Activated CD8-positive, alpha-beta T cell treated with anti-CD3 and anti-CD28 coated beads for 36 hours (primary cell): ENCODE results near the gene RHEB. TPM values are rescaled to one million over a fixed set of nuclear protein-coding genes. Genes with fewer than 3 reads are reported as not detected.

Experiments
- ATAC-seq: fragments of 200-7000 bp; cut with Tn5 transposase; one replicate; pipeline ENCODE4 v1.10.0; 2021; ENCODE audit warnings: mild to moderate bottlenecking, moderate library complexity
- CTCF ChIA-PET: fragments of 350-600 bp; sonication (Branson Sonifier 250); formaldehyde crosslinking; loops from one replicate; lab custom pipeline; 2021; ENCODE audit warnings: antibody characterized with exemption; lab: Charles Lee
- POLR2A ChIA-PET: fragments of 350-600 bp; sonication (Branson Sonifier 250); formaldehyde crosslinking; loops from one replicate; lab custom pipeline; 2021; ENCODE audit warnings: antibody characterized with exemption; lab: Charles Lee
- DNase-seq: peaks from one replicate; pipeline ENCODE4 v3.0.0-alpha.2; 2020
- H3K27ac Mint-ChIP-seq: one replicate; pipeline ENCODE4 v1.8.0; 2021; ENCODE audit warnings: mild to moderate bottlenecking, mixed read lengths
- H3K27me3 Mint-ChIP-seq: one replicate; pipeline ENCODE4 v1.8.0; 2021; ENCODE audit warnings: mixed read lengths
- H3K36me3 Mint-ChIP-seq: one replicate; pipeline ENCODE4 v1.8.0; 2021; ENCODE audit warnings: low read depth, mixed read lengths
- H3K4me1 Mint-ChIP-seq: one replicate; pipeline ENCODE4 v1.8.0; 2021; ENCODE audit warnings: low read depth, mixed read lengths
- H3K4me3 Mint-ChIP-seq: one replicate; pipeline ENCODE4 v1.8.0; 2021; ENCODE audit warnings: mild to moderate bottlenecking, moderate library complexity, mixed read lengths
- H3K9me3 Mint-ChIP-seq: one replicate; pipeline ENCODE4 v1.8.0; 2021; ENCODE audit warnings: mixed read lengths
- intact Hi-C: fragments of 100-400 bp; cut with micrococcal nuclease; formaldehyde crosslinking; loops from one replicate; pipeline ENCODE4 v1.10.0; 2022
- microRNA-seq: library from miRNA; unstranded; fragments of <30 nt; microRNA quantifications from one replicate; pipeline ENCODE4 v1.2.0, GENCODE V29; 2022; ENCODE audit warnings: borderline microRNAs expressed, borderline replicate concordance
- total RNA-seq, 2 experiments: library from RNA; stranded (reverse); gene quantifications; one replicate each; pipeline ENCODE4 v1.2.3, GENCODE V29; 2021
- TF ChIP-seq, protein P1 (sequence below): fragments of 200-600 bp; IDR thresholded peaks from one replicate; pipeline ENCODE4 v1.8.0; 2022; ENCODE audit warnings: antibody characterized with exemption, mild to moderate bottlenecking

RHEB gene
- total RNA-seq, 2 experiments from 2014 or later: 42.0 to 42.6 TPM

DNA sequence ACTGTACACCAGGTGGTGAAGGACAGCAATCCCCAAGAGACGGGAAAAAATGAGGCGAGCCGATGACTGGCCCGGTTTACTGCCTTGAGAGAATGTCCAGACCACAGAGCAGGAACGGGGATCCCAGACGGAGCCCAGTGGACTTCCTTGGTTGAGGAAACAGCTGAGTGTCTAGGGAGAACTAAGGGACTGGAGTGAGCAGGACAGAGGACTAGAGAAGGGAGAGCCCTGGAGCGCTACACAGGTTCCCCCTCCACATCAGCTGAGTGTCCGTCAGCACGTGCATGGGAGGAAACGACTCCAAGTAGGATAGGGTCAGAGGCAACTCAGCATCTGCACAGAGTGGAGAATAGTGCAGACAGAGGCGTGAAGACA is 102.8 kb downstream of the RHEB start:
- ATAC-seq (no peak), DNase-seq (no peak)
- peaks cover 24% of the 10 kb centered on the region for H3K4me1 Mint-ChIP-seq
- H3K9me3 Mint-ChIP-seq: peaks cover 9% of the 10 kb centered on the region
- TF ChIP-seq, protein P1, sequence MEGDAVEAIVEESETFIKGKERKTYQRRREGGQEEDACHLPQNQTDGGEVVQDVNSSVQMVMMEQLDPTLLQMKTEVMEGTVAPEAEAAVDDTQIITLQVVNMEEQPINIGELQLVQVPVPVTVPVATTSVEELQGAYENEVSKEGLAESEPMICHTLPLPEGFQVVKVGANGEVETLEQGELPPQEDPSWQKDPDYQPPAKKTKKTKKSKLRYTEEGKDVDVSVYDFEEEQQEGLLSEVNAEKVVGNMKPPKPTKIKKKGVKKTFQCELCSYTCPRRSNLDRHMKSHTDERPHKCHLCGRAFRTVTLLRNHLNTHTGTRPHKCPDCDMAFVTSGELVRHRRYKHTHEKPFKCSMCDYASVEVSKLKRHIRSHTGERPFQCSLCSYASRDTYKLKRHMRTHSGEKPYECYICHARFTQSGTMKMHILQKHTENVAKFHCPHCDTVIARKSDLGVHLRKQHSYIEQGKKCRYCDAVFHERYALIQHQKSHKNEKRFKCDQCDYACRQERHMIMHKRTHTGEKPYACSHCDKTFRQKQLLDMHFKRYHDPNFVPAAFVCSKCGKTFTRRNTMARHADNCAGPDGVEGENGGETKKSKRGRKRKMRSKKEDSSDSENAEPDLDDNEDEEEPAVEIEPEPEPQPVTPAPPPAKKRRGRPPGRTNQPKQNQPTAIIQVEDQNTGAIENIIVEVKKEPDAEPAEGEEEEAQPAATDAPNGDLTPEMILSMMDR: no peak
- CTCF ChIA-PET: interaction anchor here (0.9 to 7.2 kb wide), 2 partner anchors 32 to 49 kb away, joined by 3 to 35 read pairs; no protein-coding TSS in a partner anchor
- intact Hi-C loops: no loop called here
- H3K36me3 Mint-ChIP-seq: peaks cover 2% of the 10 kb centered on the region
- H3K27ac Mint-ChIP-seq: no peak overlapping the region
- H3K4me3 Mint-ChIP-seq: no peak overlapping the region
- H3K27me3 Mint-ChIP-seq: peaks cover 12% of the 10 kb centered on the region
- POLR2A ChIA-PET: no interaction called here

DNA sequence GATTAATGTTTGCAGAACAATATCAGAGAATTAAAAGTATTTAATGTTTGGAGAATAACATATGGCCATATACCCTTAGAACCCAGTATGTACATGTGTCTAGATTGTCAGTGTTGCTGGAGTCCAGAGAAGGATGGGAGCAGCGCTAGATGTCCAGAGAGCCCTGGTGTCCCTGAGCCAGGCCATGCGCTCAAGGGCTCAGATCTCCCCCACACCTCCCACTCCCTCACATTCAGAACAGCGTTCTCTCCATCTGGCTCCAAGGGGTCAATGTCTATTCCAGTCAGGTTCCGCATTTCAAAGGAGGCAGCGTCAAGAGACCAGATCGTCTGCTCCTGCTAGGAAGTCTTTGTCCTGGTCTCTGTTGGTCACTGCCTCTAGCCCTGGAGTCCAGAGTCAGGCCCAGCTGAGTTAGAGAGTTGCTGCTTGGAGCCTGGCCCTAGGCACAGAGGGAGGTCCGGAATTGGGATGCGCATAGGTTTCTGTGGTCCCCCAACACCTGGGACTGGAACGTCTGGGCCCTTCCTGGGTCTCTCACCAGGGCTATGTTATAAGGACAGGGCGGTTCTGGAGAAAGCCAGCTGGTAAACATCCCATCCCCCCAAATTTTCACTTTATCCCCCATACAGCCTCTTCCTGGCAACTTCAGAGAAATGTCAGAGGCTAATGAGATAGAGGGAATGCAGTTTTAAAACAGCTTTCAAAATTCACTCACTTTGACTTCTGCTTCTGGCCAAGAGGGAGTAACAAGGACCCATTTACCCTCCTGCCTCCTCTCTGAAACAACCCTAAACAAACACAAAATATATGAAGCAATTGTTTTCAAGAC is 103.4 kb downstream of the RHEB start:
- Mint-ChIP-seq H3K4me3 (no peak overlapping the region), H3K9me3 (peaks cover 9% of the 10 kb centered on the region), H3K27ac (no peak overlapping the region), H3K4me1 (peaks cover 28% of the 10 kb centered on the region), H3K27me3 (peaks cover 17% of the 10 kb centered on the region), H3K36me3 (peaks cover 2% of the 10 kb centered on the region)
- ChIA-PET POLR2A (no interaction called here), CTCF (interaction anchor here (7.2 kb wide), 1 partner anchor 32 kb away, joined by 35 read pairs; no protein-coding TSS in a partner anchor)
- ATAC-seq: no peak
- TF ChIP-seq, protein P1: no peak
- DNase-seq: no peak
- intact Hi-C loops: no loop called here

Small RNAs within 50 kb of the gene (microRNA-seq; reads per million reads assigned to microRNA genes)
- not detected for gene MIR3907

Other genes starting within 250 kb of the RHEB start
- gene NUB1, start 178.1 kb downstream of the RHEB start, total RNA-seq: 10 to 100 TPM; 41.0 to 42.5 TPM
- under 1 TPM; 0.25 TPM for gene WDR86, start 109.9 kb downstream of the RHEB start, total RNA-seq
- under 1 TPM; 0.16 to 0.90 TPM for gene CRYGN, start 79.8 kb downstream of the RHEB start, total RNA-seq